RWPE2 (cell line): ENCODE results near the gene STX16.
A peak's percentile ranks its signal among the peaks of the same experiment; 100 is the strongest.

Experiments used
- ATAC-seq: fragments of 200-7000 bp; cut with Tn5 transposase; 3 replicates; pipeline ENCODE4 v1.9.1; 2021; ENCODE audit warnings: low read depth
- DNase-seq: peaks from one replicate; pipeline ENCODE4 v3.0.0-alpha.2; 2020; ENCODE audit warnings: low spot score
- H3K27ac ChIP-seq: fragments of 450-650 bp; 2 replicates; pipeline ENCODE4 v1.5.1; 2017; ENCODE audit warnings: mild to moderate bottlenecking; ENCODE audit not compliant: poor library complexity, severe bottlenecking
- H3K27me3 ChIP-seq: fragments of 250-450 bp; sonication (Bioruptor Pico); 2 replicates; pipeline ENCODE4 v1.5.1; 2021; ENCODE audit warnings: mild to moderate bottlenecking, moderate library complexity; ENCODE audit not compliant: insufficient read depth, poor library complexity, severe bottlenecking
- H3K36me3 ChIP-seq: fragments of 250-450 bp; sonication (Bioruptor Pico); 2 replicates; pipeline ENCODE4 v1.5.1; 2020; ENCODE audit warnings: low read depth, mild to moderate bottlenecking, moderate library complexity
- H3K4me1 ChIP-seq: fragments of 250-450 bp; sonication (Bioruptor Pico); 2 replicates; pipeline ENCODE4 v1.5.1; 2021; ENCODE audit warnings: mild to moderate bottlenecking, moderate library complexity; ENCODE audit not compliant: insufficient read depth, poor library complexity, severe bottlenecking
- H3K4me3 ChIP-seq: fragments of 250-450 bp; sonication (Bioruptor Pico); 2 replicates; pipeline ENCODE4 v1.5.1; 2021; ENCODE audit warnings: mild to moderate bottlenecking, moderate library complexity; ENCODE audit not compliant: severe bottlenecking
- H3K9me3 ChIP-seq: fragments of 250-450 bp; sonication (Bioruptor Pico); 2 replicates; pipeline ENCODE4 v1.5.1; 2021; ENCODE audit warnings: mild to moderate bottlenecking, moderate library complexity; ENCODE audit not compliant: severe bottlenecking
- TF ChIP-seq, protein P1 (sequence below): fragments of 450-650 bp; IDR thresholded peaks from one replicate; pipeline ENCODE4 v1.5.1; 2017; ENCODE audit warnings: mild to moderate bottlenecking, moderate library complexity; ENCODE audit not compliant: poor library complexity, severe bottlenecking

The STX16 gene

DNA sequence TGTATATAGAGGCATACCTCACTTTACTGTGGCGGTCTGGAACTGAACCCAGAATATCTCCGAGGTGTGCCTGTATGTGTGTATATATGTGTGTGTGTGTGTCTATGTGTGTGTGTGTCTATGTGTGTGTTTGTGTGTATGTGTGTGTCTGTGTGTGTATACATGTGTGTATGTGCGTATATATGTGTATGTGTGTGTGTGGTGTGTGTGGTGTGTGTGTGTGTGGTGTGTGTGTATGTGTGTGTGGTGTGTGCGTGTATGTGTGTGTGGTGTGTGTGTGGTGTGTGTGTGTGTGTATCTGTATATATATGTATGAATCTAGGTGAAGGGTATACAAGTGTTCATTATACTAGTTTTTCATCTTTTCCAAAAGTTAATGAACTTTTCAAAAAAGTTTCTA lies 37.3 kb downstream of the STX16 start:
- H3K36me3 ChIP-seq = no peaks in the 10 kb centered on the region
- no peak for ATAC-seq
- peaks cover 4% of the 10 kb centered on the region for H3K4me1 ChIP-seq
- no peaks in the 10 kb centered on the region for H3K27me3 ChIP-seq
- TF ChIP-seq, protein P1, sequence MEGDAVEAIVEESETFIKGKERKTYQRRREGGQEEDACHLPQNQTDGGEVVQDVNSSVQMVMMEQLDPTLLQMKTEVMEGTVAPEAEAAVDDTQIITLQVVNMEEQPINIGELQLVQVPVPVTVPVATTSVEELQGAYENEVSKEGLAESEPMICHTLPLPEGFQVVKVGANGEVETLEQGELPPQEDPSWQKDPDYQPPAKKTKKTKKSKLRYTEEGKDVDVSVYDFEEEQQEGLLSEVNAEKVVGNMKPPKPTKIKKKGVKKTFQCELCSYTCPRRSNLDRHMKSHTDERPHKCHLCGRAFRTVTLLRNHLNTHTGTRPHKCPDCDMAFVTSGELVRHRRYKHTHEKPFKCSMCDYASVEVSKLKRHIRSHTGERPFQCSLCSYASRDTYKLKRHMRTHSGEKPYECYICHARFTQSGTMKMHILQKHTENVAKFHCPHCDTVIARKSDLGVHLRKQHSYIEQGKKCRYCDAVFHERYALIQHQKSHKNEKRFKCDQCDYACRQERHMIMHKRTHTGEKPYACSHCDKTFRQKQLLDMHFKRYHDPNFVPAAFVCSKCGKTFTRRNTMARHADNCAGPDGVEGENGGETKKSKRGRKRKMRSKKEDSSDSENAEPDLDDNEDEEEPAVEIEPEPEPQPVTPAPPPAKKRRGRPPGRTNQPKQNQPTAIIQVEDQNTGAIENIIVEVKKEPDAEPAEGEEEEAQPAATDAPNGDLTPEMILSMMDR = no peak
- no peak overlapping the region for H3K4me3 ChIP-seq
- H3K27ac ChIP-seq = no peak overlapping the region
- DNase-seq = no peak
- no peaks in the 10 kb centered on the region for H3K9me3 ChIP-seq

DNA sequence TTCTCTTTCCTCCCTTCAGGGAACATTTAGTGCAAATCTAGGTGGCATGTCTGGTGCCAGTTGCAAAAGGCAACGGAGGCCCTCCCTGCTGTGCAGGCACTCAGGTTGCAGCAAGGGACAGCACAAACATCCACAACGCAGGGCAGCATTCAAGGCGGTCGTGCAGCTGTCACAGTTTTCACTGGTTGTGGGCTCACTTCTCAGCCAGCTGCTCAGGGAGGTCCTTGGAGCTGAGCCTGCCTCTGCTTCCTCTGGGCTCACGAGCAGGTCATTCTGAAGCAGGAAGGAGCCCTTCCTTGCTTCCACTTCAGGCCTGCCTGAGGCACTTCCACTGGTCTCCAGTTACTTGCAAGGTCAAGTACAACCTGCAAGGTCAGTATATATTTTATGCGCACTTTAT lies 37.8 kb downstream of the STX16 start:
- TF ChIP-seq, protein P1 = no peak
- Histone ChIP-seq H3K27ac (no peak overlapping the region), H3K4me1 (peaks cover 7% of the 10 kb centered on the region), H3K4me3 (no peak overlapping the region), H3K9me3 (no peaks in the 10 kb centered on the region), H3K27me3 (no peaks in the 10 kb centered on the region), H3K36me3 (no peaks in the 10 kb centered on the region)
- ATAC-seq = no peak
- DNase-seq = peak; percentile 67

DNA sequence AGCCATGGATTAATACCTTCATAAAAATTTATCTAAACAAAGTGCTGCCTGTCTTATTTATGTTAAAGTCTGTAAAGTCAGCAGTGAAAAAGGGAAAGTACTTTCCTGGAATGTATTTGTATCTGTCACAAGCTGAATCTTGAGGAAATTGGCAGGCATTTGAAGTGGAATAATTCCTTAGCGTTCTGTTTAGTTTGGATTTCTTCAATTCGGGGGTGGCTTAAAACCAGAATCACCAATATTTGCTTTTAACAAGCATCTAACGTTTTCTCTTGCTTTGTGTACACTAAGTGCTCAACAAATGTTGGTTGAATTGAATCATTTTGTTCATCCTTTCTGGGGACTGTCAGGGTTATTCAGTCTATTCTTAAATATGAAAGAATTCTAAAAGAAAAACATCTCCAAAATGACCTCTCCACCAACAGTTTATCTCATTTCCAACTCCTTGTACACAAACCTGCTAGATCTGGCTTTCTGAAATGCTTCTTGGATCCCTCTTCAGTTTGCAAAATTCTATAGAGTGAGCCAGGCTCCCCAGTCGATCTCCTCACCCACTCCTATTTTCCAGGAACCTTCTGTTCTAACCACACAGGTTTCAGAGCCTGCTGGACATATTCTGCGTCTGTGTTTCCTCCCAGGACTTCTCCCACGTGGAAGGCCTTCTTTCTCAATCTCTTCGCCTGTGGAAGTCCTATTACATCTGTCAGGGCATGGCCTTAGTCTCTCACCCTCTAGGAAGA lies 39.5 kb downstream of the STX16 start:
- Histone ChIP-seq H3K4me1 (peaks cover 7% of the 10 kb centered on the region), H3K27ac (peak overlapping the region; percentile 1), H3K9me3 (no peaks in the 10 kb centered on the region), H3K36me3 (peaks cover 5% of the 10 kb centered on the region; the same call in 1 of the 2 replicates), H3K27me3 (no peaks in the 10 kb centered on the region), H3K4me3 (no peak overlapping the region)
- no peak for ATAC-seq
- DNase-seq = peak; percentile 26
- TF ChIP-seq, protein P1 = no peak

DNA sequence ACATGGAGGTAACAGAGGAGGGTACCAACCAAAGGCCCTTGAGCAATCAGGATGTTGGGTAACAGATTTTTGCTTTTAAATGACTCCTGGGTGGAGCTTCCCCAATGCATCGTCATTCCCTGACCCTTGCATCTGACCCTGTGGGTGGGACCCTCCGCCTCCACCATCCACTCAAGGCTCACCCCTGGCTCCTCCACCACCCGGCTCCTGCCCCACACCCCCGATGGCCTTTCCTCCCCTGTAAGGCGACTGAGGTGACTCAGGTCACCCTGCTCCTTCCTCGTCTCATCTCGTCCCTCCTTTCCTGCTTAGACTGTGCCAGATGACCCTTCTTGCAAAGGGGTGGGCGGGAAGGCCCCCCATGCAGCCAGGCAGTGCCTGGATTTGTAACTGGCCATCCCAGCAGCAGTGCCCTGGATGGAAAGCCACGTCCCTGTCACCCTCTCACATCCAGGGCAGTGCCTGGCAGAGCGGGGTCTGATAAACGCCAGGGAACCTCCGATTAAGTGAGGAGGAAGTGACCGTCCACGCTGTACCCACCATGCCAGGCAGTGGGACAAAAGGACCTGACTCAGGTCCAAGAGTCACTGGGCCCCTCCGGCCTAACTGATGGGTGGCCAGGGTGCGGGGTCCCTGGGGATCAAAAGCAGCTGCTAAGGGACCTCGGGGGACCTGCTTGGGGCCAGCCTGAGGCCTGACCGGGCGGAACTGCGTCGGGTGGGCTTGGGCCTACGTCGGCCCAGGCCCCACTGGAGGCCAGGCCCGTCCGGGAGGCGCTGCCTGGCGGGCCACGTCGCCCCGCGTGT lies 40.9 kb downstream of the STX16 start:
- peak; percentile 82 for DNase-seq
- TF ChIP-seq, protein P1 = no peak
- no peaks in the 10 kb centered on the region for H3K27me3 ChIP-seq
- peak overlapping the region; percentile 61 for H3K4me3 ChIP-seq
- H3K36me3 ChIP-seq = peaks cover 9% of the 10 kb centered on the region; the same call in 1 of the 2 replicates
- peak overlapping the region; percentile 34 for H3K27ac ChIP-seq
- H3K4me1 ChIP-seq = peaks cover 7% of the 10 kb centered on the region
- H3K9me3 ChIP-seq = no peaks in the 10 kb centered on the region
- no peak for ATAC-seq
